Measurements from ENCODE around the gene HTR2A. TPM values are rescaled to one million over a fixed set of nuclear protein-coding genes. Genes with fewer than 3 reads are reported as not detected.
A peak's percentile ranks its signal among the peaks of the same experiment; 100 is the strongest.
"Not testable (repeated sequence)": the region's sequence is repeated elsewhere in the genome, so short reads cannot be mapped to it uniquely, and the experiment has no call there.

Gene HTR2A
- total RNA-seq, 1 donor from 2014 or later: not detected

GRCh38 chr13:46816371-46816770 is 80.5 kb downstream of the HTR2A start:
- DNase-seq (ENCODE audit: low spot score) (no peak), ATAC-seq (no peak)

GRCh38 chr13:46812301-46812797 is 84.5 kb downstream of the HTR2A start:
- ATAC-seq (no peak), DNase-seq (ENCODE audit: low spot score) (no peak)

GRCh38 chr13:46810440-46810839 is 86.4 kb downstream of the HTR2A start:
- ATAC-seq (no peak), DNase-seq (ENCODE audit: low spot score) (no peak)

- ATAC-seq; DNase-seq (ENCODE audit: low spot score): not testable (repeated sequence)
Measured at GRCh38 chr13:46804921-46805320, 91.9 kb downstream of the HTR2A start.

GRCh38 chr13:46804391-46804815 is 92.5 kb downstream of the HTR2A start:
- ATAC-seq: no peak
- DNase-seq (ENCODE audit: low spot score): no peak

- no peak for ATAC-seq
- DNase-seq (ENCODE audit: low spot score): no peak
Measured at GRCh38 chr13:46803586-46803985, 93.3 kb downstream of the HTR2A start.

GRCh38 chr13:46801858-46802257 is 95.0 kb downstream of the HTR2A start:
- ATAC-seq: no peak
- no peak for DNase-seq (ENCODE audit: low spot score)

- ATAC-seq (no peak), DNase-seq (ENCODE audit: low spot score) (no peak)
Measured at GRCh38 chr13:46799139-46799538, 97.7 kb downstream of the HTR2A start.

GRCh38 chr13:46797501-46798237 is 99.2 kb downstream of the HTR2A start:
- peak; percentile 54 for ATAC-seq
- peak; percentile 75 for DNase-seq (ENCODE audit: low spot score)

GRCh38 chr13:46796515-46797474 is 100.1 kb downstream of the HTR2A start, which contains the start of gene ESD:
TSS of gene ESD (minus strand) at chr13:46797161. CDS start at chr13:46791413, 5,748 bp downstream.
- peak; percentile 91 for ATAC-seq
- DNase-seq (ENCODE audit: low spot score): peak; percentile 95

GRCh38 chr13:46796129-46796514 is 100.7 kb downstream of the HTR2A start:
- no peak for DNase-seq (ENCODE audit: low spot score)
- ATAC-seq: no peak

- ATAC-seq: no peak
- DNase-seq (ENCODE audit: low spot score): no peak
Measured at GRCh38 chr13:46795321-46795720, 101.5 kb downstream of the HTR2A start.

- ATAC-seq (no peak), DNase-seq (ENCODE audit: low spot score) (no peak)
Measured at GRCh38 chr13:46783504-46783903, 113.3 kb downstream of the HTR2A start.

- DNase-seq (ENCODE audit: low spot score) (no peak), ATAC-seq (no peak)
Measured at GRCh38 chr13:46782691-46783090, 114.2 kb downstream of the HTR2A start.

- ATAC-seq (no peak), DNase-seq (ENCODE audit: low spot score) (no peak)
Measured at GRCh38 chr13:46782066-46782465, 114.8 kb downstream of the HTR2A start.

Other genes with a start within 250 kb of the HTR2A start
- gene ESD, start 99.9 kb downstream of the HTR2A start, total RNA-seq: 66.4 TPM